Neural progenitor cell (in vitro differentiated cells): ENCODE measurements around the gene SCN9A.

Experiments
- EZH2 ChIP-seq: fragments of 200-600 bp; sonication (generic); IDR thresholded peaks from 2 replicates; pipeline ENCODE4 v1.6.1; 2017; ENCODE audit warnings: antibody characterized with exemption, mild to moderate bottlenecking, moderate library complexity
- EZH2phosphoT487 ChIP-seq: fragments of 200-600 bp; sonication (generic); IDR thresholded peaks from 2 replicates; pipeline ENCODE4 v1.6.1; 2017; ENCODE audit warnings: antibody characterized with exemption
- TF ChIP-seq, protein P1 (sequence below): fragments of 200-600 bp; sonication (generic); IDR thresholded peaks from 2 replicates; pipeline ENCODE4 v1.5.1; 2017; ENCODE audit warnings: antibody characterized with exemption, mild to moderate bottlenecking

DNA sequence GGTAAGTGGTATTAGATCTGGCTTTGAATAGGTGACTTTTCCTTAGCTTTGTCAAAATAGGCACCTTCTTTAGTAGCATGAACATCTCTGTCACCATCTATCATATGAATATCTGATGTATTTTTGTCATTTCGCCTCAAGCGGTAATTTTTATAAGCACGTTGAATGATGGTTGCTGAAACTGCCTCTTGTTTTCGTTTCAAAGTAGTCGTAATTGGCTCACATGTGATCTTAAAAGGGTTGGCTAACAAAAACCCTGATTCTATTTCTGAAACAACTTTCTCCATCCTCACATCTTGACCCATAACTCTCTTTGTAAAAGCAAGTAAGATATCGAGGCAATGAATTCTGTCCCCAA is 29.8 kb upstream of the SCN9A start:
- TF ChIP-seq, protein P1, sequence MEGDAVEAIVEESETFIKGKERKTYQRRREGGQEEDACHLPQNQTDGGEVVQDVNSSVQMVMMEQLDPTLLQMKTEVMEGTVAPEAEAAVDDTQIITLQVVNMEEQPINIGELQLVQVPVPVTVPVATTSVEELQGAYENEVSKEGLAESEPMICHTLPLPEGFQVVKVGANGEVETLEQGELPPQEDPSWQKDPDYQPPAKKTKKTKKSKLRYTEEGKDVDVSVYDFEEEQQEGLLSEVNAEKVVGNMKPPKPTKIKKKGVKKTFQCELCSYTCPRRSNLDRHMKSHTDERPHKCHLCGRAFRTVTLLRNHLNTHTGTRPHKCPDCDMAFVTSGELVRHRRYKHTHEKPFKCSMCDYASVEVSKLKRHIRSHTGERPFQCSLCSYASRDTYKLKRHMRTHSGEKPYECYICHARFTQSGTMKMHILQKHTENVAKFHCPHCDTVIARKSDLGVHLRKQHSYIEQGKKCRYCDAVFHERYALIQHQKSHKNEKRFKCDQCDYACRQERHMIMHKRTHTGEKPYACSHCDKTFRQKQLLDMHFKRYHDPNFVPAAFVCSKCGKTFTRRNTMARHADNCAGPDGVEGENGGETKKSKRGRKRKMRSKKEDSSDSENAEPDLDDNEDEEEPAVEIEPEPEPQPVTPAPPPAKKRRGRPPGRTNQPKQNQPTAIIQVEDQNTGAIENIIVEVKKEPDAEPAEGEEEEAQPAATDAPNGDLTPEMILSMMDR, result no peak
- TF ChIP-seq EZH2, result no peak
- no peak for TF ChIP-seq EZH2phosphoT487
